ENCODE results near the gene SLC25A3. TPM values are rescaled to one million over a fixed set of nuclear protein-coding genes. Genes with fewer than 3 reads are reported as not detected.
A peak's percentile ranks its signal among the peaks of the same experiment; 100 is the strongest.

Gene SLC25A3
- total RNA-seq, 1 experiment from 2014 or later: 547 TPM

DNA sequence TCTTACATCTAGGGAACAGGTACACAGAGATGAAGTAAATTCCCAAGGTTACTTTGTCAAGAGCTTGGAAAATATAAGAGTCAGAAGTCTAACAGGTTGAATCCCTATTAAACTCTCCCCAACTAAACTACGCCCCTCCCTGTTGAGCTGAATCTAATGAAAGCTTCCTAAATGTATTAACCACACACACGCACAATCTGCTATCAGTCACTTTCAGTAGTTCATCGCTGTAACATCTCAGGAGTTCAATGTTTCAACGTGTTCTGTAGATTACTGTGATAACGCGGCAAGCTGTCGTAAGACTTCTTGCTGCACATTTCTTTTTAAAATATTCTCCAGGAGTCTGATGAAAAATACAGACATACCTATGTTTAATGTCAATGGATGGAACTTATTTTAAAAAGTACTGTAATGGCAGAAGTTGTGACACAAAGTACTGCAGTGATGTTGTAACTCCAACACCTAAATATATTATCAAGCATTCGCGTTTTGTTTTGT, 612 bp upstream of the SLC25A3 start:
- ChIA-PET CTCF (interaction anchor here (0.6 to 1.5 kb wide), 2 partner anchors 26 to 35 kb away, joined by 6 read pairs; no protein-coding TSS in a partner anchor), POLR2A (ENCODE audit: unreplicated experiment) (interaction anchor here (0.5 to 0.7 kb wide), 6 partner anchors 10 to 406 kb away, joined by 3 to 23 read pairs (median 9); no protein-coding TSS in a partner anchor)
- Histone ChIP-seq H3K27me3 (ENCODE audit: low read length) (no peaks in the 10 kb centered on the region), H3K4me1 (ENCODE audit: insufficient read depth, low read length) (peaks cover 12% of the 10 kb centered on the region), H3K4me2 (ENCODE audit: low read length) (peak overlapping the region; percentile 93), H3K9me2 (replicated peaks; ENCODE audit: low read length) (no peaks in the 10 kb centered on the region), H4K20me1 (ENCODE audit: low read length) (peaks cover 39% of the 10 kb centered on the region), H3F3A (ENCODE audit: low read length, unreplicated experiment) (no peaks in the 10 kb centered on the region), H3K27ac (ENCODE audit: low read length) (peak overlapping the region; percentile 44), H3K4me3 (ENCODE audit: low read length) (peak overlapping the region; percentile 94), H3K9me3 (ENCODE audit: low read length) (no peaks in the 10 kb centered on the region), H3K79me2 (ENCODE audit: low read length) (peaks cover 49% of the 10 kb centered on the region), H3K9ac (ENCODE audit: low read length) (peak overlapping the region; percentile 99), H3K36me3 (ENCODE audit: low read depth, low read length) (peaks cover 37% of the 10 kb centered on the region), H2AFZ (ENCODE audit: low read length) (peak overlapping the region; percentile 95)
- ATAC-seq: peak; percentile 7
- intact Hi-C loops (cut with micrococcal nuclease): loop anchor here (1.0 to 2.0 kb wide), 4 partner anchors 26 to 102 kb away; partner anchors contain the start of gene APAF1
- TF ChIP-seq EZH2 (IDR thresholded peaks at IDR 0.05; ENCODE audit: low read length, unreplicated experiment) (no peak), EZH2phosphoT487 (IDR thresholded peaks at IDR 0.05; ENCODE audit: borderline replicate concordance, low read length) (no peak)
- TF ChIP-seq, protein P1, sequence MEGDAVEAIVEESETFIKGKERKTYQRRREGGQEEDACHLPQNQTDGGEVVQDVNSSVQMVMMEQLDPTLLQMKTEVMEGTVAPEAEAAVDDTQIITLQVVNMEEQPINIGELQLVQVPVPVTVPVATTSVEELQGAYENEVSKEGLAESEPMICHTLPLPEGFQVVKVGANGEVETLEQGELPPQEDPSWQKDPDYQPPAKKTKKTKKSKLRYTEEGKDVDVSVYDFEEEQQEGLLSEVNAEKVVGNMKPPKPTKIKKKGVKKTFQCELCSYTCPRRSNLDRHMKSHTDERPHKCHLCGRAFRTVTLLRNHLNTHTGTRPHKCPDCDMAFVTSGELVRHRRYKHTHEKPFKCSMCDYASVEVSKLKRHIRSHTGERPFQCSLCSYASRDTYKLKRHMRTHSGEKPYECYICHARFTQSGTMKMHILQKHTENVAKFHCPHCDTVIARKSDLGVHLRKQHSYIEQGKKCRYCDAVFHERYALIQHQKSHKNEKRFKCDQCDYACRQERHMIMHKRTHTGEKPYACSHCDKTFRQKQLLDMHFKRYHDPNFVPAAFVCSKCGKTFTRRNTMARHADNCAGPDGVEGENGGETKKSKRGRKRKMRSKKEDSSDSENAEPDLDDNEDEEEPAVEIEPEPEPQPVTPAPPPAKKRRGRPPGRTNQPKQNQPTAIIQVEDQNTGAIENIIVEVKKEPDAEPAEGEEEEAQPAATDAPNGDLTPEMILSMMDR (conservative IDR thresholded peaks at IDR 0.05; ENCODE audit: low read depth, low read length): no peak
- peak; percentile 12 for DNase-seq
- BruUV-seq (replicated peaks): TSS peak; percentile 98

DNA sequence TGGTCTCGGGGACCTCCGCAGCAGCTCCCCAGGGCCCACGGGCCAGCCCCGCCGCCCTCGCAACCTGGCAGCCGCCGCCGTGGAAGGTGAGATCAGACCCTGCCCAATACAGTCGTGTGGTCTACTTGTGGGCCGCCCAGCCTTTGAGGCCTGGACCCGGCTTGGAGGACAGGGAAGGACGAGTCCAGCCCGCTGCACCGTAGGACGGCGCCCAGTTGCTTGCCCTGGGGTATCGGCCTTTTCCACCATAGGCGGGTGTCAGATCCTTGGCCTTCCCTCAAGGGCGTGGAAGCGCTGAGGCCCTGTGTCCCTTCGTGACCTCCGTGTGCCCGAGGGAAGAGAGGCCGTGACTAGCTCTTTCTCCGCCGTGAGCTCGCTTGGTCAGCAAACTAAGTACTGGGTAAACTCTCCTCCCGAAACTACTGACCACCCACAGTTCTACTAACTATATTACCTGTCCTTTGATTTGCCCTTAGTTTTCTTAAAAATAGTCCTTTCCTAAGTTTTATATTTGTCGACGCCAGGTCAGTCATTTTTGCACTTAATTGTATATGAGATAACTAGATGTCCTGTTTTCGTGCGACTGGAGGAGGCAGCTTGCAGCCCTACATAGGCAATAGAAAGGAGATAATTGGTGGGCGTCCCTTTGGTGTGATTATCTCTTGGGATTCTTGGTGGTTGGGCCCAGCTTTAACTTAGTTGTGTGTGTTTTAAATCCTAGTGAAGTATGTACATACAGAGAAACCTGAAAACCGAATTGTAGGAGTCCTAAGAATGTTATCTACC, 757 bp downstream of the SLC25A3 start:
- no TSS peak for BruUV-seq (replicated peaks)
- Histone ChIP-seq H3F3A (ENCODE audit: low read length, unreplicated experiment) (no peaks in the 10 kb centered on the region), H3K4me1 (ENCODE audit: insufficient read depth, low read length) (peaks cover 12% of the 10 kb centered on the region), H3K9me2 (replicated peaks; ENCODE audit: low read length) (no peaks in the 10 kb centered on the region), H3K9ac (ENCODE audit: low read length) (peak overlapping the region; percentile 99), H3K9me3 (ENCODE audit: low read length) (no peaks in the 10 kb centered on the region), H2AFZ (ENCODE audit: low read length) (0 out of 2 replicates have a peak overlapping the region, but pooled peaks have one; percentile 16), H4K20me1 (ENCODE audit: low read length) (peaks cover 46% of the 10 kb centered on the region), H3K27ac (ENCODE audit: low read length) (peak overlapping the region; percentile 66), H3K4me3 (ENCODE audit: low read length) (peak overlapping the region; percentile 94), H3K79me2 (ENCODE audit: low read length) (peaks cover 57% of the 10 kb centered on the region), H3K27me3 (ENCODE audit: low read length) (no peaks in the 10 kb centered on the region), H3K36me3 (ENCODE audit: low read depth, low read length) (peaks cover 46% of the 10 kb centered on the region), H3K4me2 (ENCODE audit: low read length) (peak overlapping the region; percentile 90)
- DNase-seq: peak; percentile 14
- ChIA-PET CTCF (interaction anchor here (1.5 to 1.6 kb wide), 2 partner anchors 27 kb away, joined by 4 to 6 read pairs; no protein-coding TSS in a partner anchor), POLR2A (ENCODE audit: unreplicated experiment) (interaction anchor here (0.6 to 0.8 kb wide), 2 partner anchors 50 kb away, joined by 3 to 4 read pairs; partner anchors contain the start of genes APAF1 and IKBIP)
- peak; percentile 4 for ATAC-seq
- no peak for TF ChIP-seq EZH2phosphoT487 (IDR thresholded peaks at IDR 0.05; ENCODE audit: borderline replicate concordance, low read length)
- no peak for TF ChIP-seq EZH2 (IDR thresholded peaks at IDR 0.05; ENCODE audit: low read length, unreplicated experiment)
- TF ChIP-seq, protein P1 (conservative IDR thresholded peaks at IDR 0.05; ENCODE audit: low read depth, low read length): no peak
- intact Hi-C loops (cut with micrococcal nuclease): no loop called here

Measured in PC-3 (cell line).